Chondrocyte (in vitro differentiated cells): ENCODE measurements around the gene POLR1F. TPM values are rescaled to one million over a fixed set of nuclear protein-coding genes. Genes with fewer than 3 reads are reported as not detected.

ENCODE experiments used
- DNase-seq: peaks from one replicate; pipeline ENCODE4 v3.0.0; 2021; ENCODE audit warnings: mixed read lengths, low spot score
- H3K27ac Mint-ChIP-seq: one replicate; pipeline ENCODE4 v1.8.0; 2021; ENCODE audit warnings: mild to moderate bottlenecking, moderate library complexity, mixed read lengths; ENCODE audit not compliant: unreplicated experiment
- H3K27me3 Mint-ChIP-seq: 2 replicates; pipeline ENCODE4 v1.8.0; 2021; ENCODE audit warnings: low read depth, mixed read lengths
- H3K36me3 Mint-ChIP-seq: 2 replicates; pipeline ENCODE4 v1.8.0; 2021; ENCODE audit warnings: low read depth, mixed read lengths
- H3K4me1 Mint-ChIP-seq: 2 replicates; pipeline ENCODE4 v1.8.0; 2021; ENCODE audit warnings: low read depth, mild to moderate bottlenecking, mixed read lengths
- H3K4me3 Mint-ChIP-seq: one replicate; pipeline ENCODE4 v1.8.0; 2021; ENCODE audit warnings: mild to moderate bottlenecking, moderate library complexity, mixed read lengths; ENCODE audit not compliant: unreplicated experiment
- H3K9me3 Mint-ChIP-seq: 2 replicates; pipeline ENCODE4 v1.8.0; 2021; ENCODE audit warnings: low read depth, mixed read lengths
- long read RNA-seq: library from polyadenylated mRNA; stranded (forward); transcript quantifications from one replicate; pipeline ENCODE4 v2.0.0, GENCODE V29; 2021
- total RNA-seq: library from RNA; stranded (reverse); gene quantifications from 3 replicates; pipeline ENCODE4 v1.2.1, GENCODE V29; 2021
- TF ChIP-seq, protein P1 (sequence below): fragments of 200-600 bp; sonication (generic); IDR thresholded peaks from 2 replicates; pipeline ENCODE4 v1.5.0; 2021; ENCODE audit warnings: antibody characterized with exemption, mild to moderate bottlenecking, moderate library complexity

Gene POLR1F, protein sequence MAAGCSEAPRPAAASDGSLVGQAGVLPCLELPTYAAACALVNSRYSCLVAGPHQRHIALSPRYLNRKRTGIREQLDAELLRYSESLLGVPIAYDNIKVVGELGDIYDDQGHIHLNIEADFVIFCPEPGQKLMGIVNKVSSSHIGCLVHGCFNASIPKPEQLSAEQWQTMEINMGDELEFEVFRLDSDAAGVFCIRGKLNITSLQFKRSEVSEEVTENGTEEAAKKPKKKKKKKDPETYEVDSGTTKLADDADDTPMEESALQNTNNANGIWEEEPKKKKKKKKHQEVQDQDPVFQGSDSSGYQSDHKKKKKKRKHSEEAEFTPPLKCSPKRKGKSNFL
- 10.6 to 11.9 TPM (median 11.6 TPM) in 3 replicates for total RNA-seq
- long read RNA-seq, transcript TWISTNB-201 (4 exons, 3,942 nt): major isoform, 42 of 50 reads
- long read RNA-seq, partial matches to known transcripts: 0 of 50 reads
- long read RNA-seq, other reads (novel, unspliced or antisense): 7 of 50 reads

DNA sequence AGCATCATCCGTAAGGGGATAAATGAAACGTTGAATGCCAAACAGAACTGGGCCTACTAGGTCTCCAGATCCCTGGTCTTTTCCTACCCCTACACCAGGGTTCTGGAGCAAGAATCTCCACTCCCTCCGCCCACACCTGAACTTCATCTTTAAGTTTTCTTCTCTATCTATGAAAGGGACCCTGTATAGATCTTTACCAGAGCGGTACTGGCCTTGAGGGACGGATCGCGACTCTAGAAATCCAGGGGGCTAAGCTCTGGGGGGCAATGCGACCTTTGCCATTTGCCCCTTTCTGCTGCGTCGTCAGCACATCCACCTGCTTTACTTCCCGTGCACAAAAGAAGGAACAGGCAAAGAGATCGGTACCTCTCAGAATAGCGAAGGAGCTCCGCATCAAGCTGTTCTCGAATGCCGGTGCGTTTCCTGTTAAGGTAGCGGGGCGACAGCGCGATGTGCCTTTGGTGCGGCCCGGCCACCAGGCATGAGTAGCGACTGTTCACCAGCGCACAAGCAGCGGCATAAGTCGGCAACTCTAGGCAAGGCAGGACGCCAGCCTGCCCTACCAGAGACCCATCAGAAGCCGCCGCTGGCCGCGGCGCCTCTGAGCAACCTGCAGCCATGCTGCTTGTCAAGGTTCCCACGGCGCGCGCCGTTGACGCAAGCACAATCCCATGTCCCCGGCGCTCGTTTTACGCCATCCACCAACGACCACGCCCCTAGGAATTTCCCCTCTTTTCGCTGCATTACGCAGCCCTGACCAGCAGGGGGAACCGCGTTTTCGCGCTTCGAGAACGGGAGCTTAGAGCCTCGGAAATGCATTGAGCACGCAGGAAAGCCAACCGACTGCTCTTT, at the start of gene POLR1F:
POLR1F (minus strand) TSS at position 641 of the 852 bp plus-strand sequence; CDS start at position 620, 21 bp downstream.
- Mint-ChIP-seq H3K4me3 (peak within 1 kb of the TSS; percentile 89), H3K9me3 (no peaks in the 10 kb centered on the region), H3K27ac (peak within 1 kb of the TSS; percentile 95), H3K36me3 (peaks cover 2% of the 10 kb centered on the region), H3K27me3 (peaks cover 5% of the 10 kb centered on the region), H3K4me1 (peaks cover 41% of the 10 kb centered on the region)
- peak; percentile 97 for DNase-seq
- TF ChIP-seq, protein P1, sequence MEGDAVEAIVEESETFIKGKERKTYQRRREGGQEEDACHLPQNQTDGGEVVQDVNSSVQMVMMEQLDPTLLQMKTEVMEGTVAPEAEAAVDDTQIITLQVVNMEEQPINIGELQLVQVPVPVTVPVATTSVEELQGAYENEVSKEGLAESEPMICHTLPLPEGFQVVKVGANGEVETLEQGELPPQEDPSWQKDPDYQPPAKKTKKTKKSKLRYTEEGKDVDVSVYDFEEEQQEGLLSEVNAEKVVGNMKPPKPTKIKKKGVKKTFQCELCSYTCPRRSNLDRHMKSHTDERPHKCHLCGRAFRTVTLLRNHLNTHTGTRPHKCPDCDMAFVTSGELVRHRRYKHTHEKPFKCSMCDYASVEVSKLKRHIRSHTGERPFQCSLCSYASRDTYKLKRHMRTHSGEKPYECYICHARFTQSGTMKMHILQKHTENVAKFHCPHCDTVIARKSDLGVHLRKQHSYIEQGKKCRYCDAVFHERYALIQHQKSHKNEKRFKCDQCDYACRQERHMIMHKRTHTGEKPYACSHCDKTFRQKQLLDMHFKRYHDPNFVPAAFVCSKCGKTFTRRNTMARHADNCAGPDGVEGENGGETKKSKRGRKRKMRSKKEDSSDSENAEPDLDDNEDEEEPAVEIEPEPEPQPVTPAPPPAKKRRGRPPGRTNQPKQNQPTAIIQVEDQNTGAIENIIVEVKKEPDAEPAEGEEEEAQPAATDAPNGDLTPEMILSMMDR: peak; percentile 92

DNA sequence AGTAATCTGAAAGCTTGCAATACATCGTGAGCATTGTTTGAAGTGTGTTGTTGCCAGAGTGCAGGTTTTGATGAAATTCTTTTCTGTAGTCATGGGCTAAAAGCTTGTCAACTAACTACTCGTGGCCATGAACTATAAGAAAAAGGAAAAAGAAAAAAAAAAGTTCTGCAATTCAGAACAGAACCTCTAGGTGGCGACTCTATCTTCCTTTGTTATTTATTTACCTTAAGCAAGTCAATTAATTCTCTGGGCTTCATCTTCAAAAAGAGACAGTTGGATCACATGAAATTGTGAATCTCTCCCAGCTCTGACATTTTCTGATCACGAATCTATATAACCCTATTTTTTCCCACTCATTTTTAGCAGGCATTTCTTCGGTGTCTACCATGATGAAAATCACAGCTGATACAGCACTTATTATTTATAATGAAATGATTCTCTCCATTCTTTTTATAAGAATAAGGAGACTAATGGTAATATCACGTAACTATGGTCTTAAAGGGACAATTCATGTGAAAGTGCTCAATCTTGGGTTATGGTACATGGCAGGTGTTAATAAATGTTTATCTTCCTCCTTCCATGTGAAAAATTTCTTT, 45.8 kb upstream of the POLR1F start:
- TF ChIP-seq, protein P1: peak; percentile 94
- H3K27ac Mint-ChIP-seq: no peak overlapping the region
- H3K27me3 Mint-ChIP-seq: peaks cover 11% of the 10 kb centered on the region
- H3K4me3 Mint-ChIP-seq: no peak overlapping the region
- no peaks in the 10 kb centered on the region for H3K9me3 Mint-ChIP-seq
- H3K4me1 Mint-ChIP-seq: no peaks in the 10 kb centered on the region
- no peaks in the 10 kb centered on the region for H3K36me3 Mint-ChIP-seq
- DNase-seq: no peak

DNA sequence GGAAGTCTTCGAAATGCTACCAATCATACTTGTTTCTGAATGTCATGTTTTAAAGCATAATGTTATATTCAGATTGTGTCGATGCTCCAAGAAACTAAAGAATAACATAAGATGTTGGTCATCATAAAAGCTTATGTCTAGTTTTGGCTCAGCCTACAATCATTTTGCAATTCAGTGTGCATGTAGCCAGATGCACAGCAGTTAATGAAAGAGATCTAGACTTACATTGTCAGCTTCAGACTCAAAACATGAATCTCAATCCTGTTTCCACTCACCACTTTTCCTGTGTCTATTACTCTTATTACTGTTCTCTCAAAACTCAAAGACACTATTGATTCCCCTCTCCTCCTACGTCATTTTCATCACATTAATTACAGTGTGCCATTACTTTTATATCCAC, 43.2 kb upstream of the POLR1F start:
- Mint-ChIP-seq H3K4me3 (no peak overlapping the region), H3K36me3 (no peaks in the 10 kb centered on the region), H3K27ac (no peak overlapping the region), H3K4me1 (no peaks in the 10 kb centered on the region), H3K27me3 (peaks cover 15% of the 10 kb centered on the region), H3K9me3 (no peaks in the 10 kb centered on the region)
- TF ChIP-seq, protein P1: no peak
- DNase-seq: no peak

DNA sequence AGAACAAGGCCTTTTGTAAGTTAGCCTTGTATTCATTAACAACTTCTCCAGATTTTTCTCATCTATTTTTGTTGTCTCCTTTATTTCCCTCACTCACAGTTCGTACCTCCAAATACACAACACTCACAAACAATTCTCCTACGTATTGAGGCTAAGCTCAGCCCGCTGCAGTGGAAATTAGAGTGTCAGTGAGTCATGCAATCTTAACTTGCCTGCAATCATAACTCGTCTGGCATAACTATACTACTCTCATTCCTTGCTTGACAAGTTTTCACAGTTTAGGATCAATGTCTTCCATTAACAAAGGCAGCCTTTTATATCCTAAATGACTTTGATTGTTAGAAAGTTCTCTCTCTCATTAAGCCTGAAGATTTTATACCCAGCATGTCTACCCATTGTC, 40.8 kb upstream of the POLR1F start:
- TF ChIP-seq, protein P1: no peak
- no peaks in the 10 kb centered on the region for H3K36me3 Mint-ChIP-seq
- no peak overlapping the region for H3K4me3 Mint-ChIP-seq
- DNase-seq: no peak
- H3K9me3 Mint-ChIP-seq: no peaks in the 10 kb centered on the region
- peaks cover 13% of the 10 kb centered on the region for H3K27me3 Mint-ChIP-seq
- H3K27ac Mint-ChIP-seq: no peak overlapping the region
- no peaks in the 10 kb centered on the region for H3K4me1 Mint-ChIP-seq
